ENCODE results near the gene ZBTB1.

The ZBTB1 gene

DNA sequence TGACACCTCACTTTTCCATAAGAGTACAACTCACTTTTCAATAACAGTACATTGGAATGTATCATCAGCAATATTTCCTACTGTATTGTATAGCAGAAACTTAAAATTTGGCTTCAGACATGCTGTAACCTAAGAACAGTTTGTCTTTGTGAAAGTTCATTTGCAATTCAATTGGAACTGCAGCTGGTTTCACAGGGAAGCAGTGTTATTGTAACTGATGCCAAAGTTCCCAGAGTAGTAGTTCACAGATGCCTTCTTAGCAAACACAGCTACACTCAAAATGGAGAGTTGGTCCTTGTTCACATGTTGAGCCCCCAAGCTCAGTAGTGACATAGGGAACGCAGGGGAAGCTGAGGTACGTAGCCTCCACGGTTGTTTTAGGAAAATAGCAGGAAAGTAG is 68.5 kb downstream of the ZBTB1 start:
- DNase-seq, result no peak
